HG03442 (cell line): Measurements from ENCODE around the gene NHLH1.
"Not testable (repeated sequence)": the region's sequence is repeated elsewhere in the genome, so short reads cannot be mapped to it uniquely, and the experiment has no call there.

Experiments used
- ATAC-seq: cut with Tn5 transposase; IDR thresholded peaks from one replicate; pipeline ENCODE4 v1.9.1; 2021; ENCODE audit warnings: mild to moderate bottlenecking, moderate library complexity; ENCODE audit not compliant: unreplicated experiment

The NHLH1 gene

DNA sequence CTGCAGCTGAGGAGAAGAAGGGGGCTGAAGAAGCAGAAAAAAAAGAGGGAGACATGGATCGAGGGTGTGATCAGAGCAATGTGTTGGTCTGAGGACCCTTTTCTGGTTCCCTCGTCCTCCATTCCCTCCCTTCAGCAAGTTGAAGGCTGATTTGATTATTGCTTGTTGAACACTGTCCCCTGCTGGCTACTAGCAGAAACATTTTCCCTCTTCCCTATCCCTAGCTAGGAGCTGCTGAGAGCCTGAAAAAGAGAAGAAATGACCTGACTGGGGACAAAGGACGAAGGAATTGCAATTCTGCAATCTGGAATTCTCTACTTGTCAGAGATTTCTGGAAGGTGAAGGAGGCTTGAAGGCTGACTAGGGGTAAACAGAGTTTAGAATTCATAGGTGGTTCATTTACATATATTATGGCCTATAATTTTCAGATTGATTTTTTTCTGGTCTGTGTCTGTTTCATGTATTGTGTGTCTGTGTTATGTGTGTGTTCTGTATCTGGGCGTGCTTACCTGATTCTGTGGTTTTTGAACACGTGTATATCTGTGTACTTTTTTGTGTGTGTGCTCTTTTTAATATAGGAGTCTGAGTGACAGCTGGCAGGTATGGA lies 9.8 kb downstream of the NHLH1 start:
- peak; percentile 58 for ATAC-seq

DNA sequence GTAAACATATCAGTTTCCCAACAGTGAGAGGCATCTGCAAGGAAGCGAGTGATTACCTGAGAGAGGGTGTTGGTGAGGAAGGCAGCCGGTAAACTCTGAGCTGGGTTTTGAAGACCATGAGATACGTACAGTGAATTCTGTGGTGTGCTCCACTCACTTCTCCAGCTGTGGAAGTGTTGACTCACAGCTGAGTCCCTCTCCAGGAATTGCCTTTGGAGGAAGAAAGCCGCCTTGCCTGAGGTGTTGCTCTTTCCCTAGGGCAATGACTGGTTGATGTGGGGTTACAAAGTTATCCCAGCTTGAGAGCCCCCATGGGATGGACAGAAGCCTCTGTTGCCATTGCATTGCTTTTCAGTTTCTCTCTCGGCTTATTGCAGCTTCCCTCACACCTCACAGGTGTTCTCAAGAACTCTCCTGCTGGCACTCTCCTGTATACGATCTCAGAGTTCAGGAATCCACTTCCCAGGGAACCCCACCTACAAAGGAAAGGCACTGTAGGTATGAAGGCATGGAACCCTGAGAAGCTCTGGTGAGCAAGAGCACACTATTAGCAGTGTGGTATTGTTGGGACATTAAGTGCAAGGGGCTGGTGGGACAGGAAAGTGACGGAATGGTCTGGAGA lies 10.8 kb downstream of the NHLH1 start:
- ATAC-seq: no peak

DNA sequence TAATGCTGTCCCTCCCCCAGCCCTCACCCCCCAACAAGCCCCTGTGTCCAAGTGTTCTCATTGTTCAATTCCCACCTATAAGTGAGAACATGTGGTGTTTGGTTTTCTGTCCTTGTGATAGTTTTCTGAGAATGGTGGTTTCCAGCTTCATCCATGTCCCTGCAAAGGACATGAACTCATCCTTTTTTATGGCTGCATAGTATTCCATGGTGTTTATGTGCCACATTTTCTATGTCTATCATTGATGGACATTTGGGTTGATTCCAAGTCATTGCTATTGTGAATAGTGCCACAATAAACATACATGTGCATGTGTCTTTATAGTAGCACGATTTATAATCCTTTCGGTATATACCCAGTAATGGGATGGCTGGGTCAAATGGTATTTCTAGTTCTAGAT lies 17.9 kb downstream of the NHLH1 start:
- not testable (repeated sequence) for ATAC-seq

DNA sequence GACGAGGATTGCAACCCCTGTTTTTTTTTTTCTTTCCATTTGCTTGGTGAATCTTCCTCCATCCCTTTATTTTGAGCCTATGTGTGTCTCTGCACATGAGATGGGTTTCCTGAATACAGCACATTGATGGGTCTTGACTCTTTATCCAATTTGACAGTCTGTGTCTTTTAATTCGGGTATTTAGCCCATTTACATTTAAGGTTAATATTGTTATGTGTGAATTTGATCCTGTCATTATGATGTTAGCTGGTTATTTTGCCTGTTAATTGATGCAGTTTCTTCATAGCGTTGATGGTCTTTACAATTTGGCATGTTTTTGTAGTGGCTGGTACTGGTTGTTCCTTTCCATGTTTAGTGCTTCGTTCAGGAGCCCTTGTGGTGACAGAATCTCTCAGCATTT lies 21.5 kb downstream of the NHLH1 start:
- ATAC-seq: not testable (repeated sequence)

DNA sequence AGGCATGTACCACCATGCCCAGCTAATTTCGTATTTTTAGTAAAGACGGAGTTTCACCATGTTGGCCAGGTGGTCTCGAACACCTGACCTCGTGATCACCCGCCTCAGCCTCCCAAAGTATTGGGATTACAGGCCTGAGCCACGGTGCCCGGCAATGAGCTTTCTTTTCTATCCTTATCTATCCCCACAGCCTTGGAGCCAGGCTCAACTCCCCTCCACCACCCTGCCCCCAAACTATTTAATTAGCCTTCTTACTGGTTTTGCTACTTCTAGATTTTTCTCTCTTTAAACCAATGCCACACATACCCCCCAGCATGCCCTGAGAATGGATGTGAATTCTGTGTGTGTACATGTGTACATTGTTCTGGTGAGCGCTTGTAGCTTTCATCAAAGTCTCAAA lies 27.8 kb downstream of the NHLH1 start:
- ATAC-seq: no peak

DNA sequence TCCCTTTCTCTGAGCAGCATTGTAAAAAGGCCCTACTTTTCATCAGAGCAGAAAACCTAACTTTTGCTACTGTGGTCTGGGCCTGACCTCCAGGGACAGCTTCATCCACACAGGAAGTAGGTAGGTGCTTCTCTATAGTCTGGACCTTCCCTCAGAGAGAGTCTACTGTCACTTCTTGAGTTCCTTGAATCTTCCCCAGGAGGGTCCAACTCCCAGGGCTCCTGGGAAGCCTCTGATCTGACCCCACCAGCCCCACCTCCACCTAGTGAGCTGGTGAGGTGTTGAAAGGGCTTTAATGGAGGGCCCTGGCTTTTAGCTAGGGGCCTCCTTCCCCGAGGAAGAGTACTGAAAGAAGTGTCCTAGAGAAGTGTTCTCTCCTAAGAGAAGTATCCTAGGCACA lies 30.8 kb downstream of the NHLH1 start:
- ATAC-seq: no peak

DNA sequence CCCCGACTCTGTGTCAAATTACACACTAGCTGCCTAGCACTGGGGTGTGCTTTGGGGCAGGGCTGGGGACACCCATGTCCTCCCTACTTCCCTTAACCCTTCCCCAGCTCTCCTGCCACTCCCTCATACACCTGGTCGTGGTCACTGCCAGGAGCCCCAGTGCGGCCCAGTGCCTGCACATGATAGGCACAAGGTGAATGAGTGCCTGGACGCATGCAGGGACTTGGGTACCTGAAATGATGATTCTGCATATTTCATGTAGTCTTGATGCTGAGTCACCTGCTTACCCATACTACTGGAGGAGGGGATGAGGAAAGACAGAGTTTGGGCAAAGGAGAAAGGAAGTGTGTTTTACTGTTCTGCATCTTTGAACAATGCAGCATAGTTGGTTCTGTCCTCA lies 32.0 kb downstream of the NHLH1 start:
- ATAC-seq: no peak

DNA sequence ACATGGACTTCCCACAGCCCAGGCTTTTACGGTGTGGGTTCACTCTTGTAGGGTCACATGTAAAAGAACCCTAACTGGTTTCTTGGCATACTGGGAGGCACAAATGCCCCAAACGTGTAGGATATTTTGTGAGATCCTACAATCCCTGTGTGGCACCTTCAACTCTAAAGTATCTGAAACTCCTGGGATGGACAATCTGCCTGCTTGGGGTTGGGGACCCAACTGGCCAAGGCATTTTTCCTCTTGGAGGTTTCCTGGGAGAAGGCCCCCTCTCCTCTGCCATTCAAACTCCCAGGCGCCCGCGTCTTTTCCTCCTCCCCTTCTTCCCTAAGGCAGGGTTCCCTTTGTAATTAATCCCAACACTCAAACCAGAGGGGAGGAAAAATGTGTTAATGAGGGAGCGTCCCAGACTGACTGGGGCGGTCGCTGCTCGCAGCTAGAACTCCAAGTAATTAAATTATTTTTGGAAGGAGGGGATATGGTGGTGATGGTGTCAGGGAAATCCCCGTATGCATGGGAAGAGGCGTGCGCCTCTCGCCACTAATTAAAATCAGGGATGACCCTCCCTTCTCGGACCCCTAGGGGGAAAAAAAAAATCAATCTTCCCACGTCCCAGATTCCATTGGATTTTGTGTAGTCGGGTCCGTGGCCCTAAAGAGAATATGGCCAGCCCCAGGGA lies 32.8 kb downstream of the NHLH1 start:
- ATAC-seq: no peak

DNA sequence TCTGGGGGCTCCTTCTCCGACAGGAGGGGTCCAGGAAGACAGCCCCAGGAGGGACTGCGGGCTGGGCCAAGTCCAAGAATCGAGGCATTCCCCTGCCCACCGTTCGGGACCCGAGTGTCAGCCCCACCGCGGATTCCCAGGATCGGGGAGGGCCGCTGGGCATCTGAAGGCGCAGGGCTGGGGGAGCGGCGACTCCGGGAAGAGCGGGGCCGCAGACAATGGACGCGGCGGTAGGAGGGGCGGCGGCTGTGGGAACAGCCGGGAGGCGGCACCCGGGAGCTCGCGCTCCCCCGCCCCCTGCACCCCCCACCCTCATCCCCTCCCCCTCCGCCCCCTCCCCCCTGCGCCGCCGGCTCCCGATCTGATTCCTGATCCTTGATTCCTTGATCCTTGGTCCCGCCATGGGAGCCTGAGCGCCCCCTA lies 33.4 kb downstream of the NHLH1 start, which contains the start of gene VANGL2:
TSS of gene VANGL2 (plus strand) at position 342 of the 423 bp plus-strand sequence. CDS start 15,274 bp downstream, outside the sequence.
- ATAC-seq: no peak

DNA sequence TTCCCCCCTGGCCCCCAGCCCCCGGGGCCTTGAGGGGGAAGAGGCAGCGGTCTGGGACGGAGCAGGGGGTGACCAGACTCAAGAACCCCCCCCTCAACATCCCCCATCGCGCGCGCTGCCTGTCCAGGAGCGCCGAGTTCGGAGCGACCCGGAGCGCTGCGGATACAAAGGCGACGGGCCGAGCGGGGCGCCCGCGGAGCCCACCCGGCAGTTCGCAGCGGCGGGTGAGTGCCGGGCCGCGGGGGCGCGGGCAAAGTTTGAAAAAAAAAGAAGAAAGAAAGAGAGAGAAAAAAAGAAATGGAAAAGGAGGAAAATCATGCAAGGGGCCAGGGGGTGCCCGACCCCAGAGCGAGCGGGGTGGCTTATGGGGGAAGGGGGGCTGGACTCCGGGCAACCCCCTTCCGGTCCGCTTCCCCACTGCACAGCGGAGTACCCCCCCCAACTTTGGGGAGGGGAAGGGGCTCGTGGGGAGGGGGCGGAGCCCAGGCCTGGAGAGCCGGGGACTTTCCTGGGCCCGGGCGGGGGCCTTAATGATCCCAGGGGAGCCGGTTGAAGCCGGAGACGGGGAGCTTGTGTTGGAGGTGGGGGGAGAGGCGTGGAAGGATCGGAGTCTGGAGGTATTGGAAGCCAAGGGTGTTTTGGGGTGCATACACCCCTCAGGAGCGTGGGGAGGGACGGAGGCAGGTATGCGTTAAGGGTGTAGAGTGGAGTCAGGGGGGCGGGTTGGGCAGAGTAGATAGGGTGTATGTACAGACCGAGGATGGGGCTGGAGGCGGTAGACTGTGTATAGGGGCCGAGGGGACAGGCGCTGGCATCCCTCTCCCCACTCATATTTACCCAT lies 34.0 kb downstream of the NHLH1 start:
- no peak for ATAC-seq

DNA sequence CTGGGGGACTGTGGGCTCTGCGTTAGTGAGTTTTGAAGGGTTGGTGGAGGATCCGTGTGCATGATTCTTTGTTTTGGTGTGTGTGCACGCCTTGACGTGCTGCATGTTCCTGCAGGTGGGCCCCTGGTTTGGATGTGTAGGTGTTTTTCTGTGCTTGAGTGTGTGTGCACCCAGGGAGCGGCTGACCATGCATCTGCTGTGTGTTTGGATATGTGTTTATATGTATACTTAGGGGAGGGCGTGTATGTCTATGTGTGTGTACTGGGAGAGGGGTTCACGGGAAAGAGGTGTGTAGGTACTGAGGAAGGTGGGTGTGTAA lies 34.6 kb downstream of the NHLH1 start:
- ATAC-seq: no peak

DNA sequence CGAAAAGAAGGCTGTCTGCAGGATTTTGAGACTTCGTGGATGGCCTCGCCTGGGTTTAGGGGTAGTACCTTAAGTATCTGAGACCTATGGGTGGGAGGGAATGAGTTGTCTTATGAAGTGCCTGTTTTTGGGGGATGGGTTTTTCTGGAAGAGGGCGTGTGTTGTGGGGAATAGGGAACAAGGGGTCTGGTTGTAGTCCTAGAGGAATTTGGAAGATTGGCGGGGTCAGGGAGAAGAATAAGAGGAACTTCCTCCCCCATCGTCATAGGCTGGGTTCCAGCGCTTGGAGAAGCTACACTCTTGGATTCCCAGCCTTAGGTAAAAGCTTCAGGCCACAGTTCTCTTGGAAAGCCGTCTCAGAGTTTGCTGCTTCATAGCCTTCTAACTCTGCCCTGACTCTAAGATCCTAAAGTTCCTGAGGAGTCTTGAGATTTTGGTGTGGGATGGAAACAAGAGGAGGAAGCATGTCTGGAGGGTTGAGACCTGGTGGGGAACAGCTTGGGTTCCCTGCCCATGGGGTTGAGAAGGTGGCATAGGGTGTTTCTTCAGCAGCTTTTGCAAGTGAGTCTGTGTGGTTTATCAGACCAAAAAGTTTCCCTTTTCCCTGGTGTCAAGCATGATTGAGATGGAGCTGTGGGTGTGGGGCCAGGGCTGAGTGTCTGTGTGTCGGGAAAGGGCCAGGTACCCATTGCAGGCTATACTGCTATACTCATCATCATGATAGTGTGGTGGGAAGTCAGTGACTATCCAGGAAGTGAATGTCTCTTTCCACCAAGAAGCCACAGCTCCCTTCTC lies 35.3 kb downstream of the NHLH1 start:
- ATAC-seq: no peak

DNA sequence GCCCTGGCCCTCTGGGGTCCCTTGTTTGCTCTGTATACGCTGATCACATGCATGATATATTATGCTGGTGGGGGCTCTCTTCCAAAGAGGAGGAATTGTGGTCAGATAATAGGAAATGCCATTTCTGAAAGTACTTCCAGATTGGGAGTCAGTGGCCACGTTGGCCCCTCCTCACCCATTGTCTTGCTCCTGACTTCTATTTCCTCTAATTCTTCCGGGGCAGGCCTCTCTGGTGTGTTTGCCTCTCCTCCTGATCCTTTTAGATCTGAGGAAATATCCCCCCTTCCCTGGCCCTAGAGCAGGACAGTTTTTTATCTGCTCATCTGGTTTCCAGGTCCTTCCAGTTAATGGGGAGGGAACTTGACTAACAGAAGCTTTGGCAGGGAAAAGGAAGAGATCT lies 36.4 kb downstream of the NHLH1 start:
- ATAC-seq: no peak

DNA sequence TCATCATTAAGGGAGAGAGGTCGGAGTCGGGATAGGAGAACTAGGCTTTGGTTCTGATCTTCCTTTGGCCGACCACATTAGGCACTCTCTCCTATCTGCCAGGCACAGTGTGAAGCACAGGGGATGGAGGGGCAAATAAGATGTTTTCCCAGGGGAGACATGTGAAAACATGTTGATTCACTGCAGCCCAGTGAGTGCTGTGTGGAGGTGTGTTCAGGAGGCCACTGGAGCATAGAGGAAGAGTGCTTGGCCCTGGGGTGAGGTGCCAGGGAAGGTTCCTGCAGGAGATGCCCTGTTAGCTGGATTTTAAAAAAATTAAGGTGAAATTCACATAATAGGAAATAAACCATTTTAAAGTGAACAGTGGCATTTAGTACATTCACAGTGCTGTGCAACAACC lies 37.2 kb downstream of the NHLH1 start:
- ATAC-seq: no peak

DNA sequence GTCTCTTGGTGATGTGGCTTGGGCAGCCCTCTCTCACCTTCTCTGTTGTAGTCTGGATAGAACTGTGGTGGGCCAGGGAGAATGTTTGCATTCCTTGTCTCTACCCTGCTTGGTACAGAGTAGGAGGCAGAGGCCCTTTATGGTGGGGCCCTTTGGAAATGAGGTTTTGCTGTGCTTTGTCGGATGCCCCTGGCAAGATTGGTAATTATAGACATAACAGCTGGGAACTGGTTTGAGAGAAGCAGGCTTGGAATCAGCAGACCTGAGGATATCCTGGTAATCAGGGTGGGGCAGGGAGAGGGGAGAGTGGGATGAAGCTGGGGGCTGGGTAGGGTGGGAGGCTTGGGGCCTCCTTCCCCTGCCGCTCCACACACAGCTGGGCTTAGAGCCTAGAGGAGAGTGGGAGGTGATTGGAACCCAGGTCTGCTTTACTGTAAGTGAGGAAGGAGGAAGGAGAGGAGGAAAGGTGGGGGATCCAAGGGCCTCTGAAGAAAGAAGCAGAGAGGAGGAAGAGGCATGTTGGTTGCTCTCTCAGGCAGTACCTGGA lies 38.5 kb downstream of the NHLH1 start:
- ATAC-seq: no peak

DNA sequence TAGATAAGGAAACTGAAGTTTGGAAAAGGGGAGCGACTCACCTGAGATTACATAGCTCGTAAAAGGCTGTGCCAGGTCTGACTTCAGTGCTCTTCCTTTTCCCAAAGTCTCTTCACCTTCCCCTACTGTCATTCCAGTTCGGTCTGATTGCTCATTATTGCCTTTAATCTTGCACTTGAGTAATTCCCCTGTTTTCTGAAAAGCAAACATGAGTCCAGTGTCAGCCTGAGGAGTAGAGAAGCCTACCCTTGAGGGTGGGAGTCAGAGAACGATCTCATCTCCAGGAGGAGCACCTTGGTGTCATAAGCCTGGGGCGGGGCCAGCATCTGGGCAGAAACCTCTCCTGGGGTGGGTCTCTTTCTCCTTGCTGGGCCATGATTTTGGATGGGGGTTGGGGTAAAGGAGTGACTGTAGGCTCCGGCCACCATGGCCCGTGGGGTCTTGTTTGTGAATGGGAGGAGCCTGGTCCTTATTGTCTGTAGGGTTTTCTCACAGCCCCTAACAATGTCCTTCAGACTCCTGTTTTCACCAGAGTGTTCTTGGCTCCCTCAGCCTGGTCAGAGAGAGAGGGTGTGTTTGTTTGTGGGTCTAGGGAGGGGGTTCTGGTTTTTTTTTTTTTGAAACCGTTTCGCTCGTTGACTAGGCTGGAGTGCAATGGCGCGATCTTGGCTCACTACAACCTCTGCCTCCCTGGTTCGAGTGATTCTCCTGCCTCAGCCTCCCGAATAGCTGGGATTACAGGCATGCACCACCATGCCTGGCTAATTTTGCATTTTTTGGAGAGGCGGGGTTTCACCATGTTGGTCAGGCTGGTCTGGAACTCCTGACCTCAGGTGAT lies 39.5 kb downstream of the NHLH1 start:
- no peak for ATAC-seq

DNA sequence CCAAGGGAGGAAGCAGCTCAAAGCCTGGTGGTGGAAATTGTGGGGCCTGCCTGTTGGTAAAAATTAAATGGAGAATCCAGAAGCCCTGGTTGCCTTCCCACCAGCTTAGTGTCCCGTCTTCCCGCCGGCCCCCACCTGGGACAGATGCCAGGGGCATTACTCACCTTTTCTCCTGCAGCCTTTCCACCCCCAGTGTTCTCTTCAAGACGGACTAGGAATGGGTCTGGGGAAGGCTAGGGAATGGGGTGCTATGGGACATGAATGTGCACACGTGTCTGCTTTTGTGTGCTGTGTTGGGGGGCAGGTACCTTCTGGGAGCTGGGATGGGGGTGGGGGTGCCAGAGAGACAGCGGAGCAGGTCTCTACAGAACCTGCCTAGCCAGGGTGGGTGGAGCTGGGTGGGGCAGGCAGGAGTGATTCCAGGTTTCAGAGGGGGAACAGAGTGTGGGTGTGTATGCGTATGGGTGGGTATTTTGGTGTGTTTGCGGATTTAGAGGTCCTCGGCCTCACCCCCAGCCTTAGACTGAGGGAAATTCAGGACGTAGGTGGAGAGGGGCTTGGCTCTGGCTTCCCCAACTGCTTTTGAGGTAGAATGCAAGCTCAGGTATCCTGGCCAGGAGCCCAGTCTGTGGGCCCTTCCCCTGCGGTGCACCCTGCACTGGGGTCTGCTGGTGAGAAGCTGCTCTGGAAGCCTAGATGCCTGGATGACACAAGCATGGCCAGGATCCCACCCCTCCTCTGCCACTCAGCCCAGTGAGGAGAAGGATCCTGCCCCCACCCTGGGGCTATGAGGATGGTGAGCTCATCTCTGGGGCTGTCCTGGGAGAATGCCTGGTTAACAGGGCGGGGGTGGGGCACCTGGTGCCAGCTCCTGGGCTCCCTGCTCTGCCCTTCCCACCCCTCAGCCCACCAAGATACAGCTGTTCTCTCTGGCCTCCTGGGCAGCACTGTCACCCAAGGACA lies 41.2 kb downstream of the NHLH1 start:
- ATAC-seq: no peak

DNA sequence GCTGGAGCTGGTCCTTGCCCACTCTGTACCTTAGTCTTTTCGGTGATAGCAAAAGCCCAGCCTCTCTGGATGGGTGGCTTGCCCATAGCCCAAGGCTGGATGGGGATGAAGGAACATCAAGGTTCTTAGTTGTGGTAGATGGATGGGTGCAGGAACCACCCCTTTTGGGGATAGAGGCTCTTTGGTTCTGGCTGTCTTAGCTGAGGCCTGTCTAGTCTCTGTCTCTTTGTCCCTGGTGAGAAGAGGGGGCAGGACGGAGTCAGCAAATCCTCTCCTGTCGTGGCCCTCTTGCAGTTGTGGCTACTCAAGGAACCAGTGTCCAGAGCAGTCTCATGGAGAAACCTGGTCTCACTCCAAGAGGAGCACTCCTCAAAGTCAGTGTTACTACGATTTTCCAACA lies 42.0 kb downstream of the NHLH1 start:
- no peak for ATAC-seq
